Esophagus muscularis mucosa (tissue), 4 donors: ENCODE data around the gene BICRA. TPM values are rescaled to one million over a fixed set of nuclear protein-coding genes. Genes with fewer than 3 reads are reported as not detected.

Source experiments
- DNase-seq: peaks from one replicate; pipeline ENCODE4 v3.0.0-alpha.2; 2017; ENCODE audit errors: extremely low spot score
- H3K27ac ChIP-seq, 4 donors: fragments of 200-600 bp; sonication (generic); replicated peaks in 1 of 4; 1 replicate in 3 of 4; 2 replicates in 1 of 4; pipeline ENCODE4 v1.5.1; 2016 to 2019; ENCODE audit warnings: mild to moderate bottlenecking in 1 of 4
- H3K27me3 ChIP-seq, 4 donors: fragments of 200-600 bp; sonication (generic); one replicate each; pipeline versions ENCODE4 v1.5.1 to v1.6.0; 2016 to 2019
- H3K36me3 ChIP-seq, 4 donors: fragments of 200-600 bp; sonication (generic); one replicate each; pipeline ENCODE4 v1.5.1; 2016 to 2019
- H3K4me1 ChIP-seq, 4 donors: fragments of 200-600 bp; sonication (generic); one replicate each; pipeline ENCODE4 v1.5.1; 2016 to 2019
- H3K4me3 ChIP-seq, 4 donors: fragments of 200-600 bp; sonication (generic); 1 replicate in 2 of 4; 2 replicates in 2 of 4; pipeline ENCODE4 v1.5.1; 2016 to 2019; ENCODE audit warnings: mild to moderate bottlenecking in 4 of 4, moderate library complexity in 1 of 4
- H3K9me3 ChIP-seq, 4 donors: fragments of 200-600 bp; sonication (generic); 1 replicate in 3 of 4; 2 replicates in 1 of 4; pipeline ENCODE4 v1.5.1; 2016 to 2019
- EP300 ChIP-seq: sonication (generic); formaldehyde crosslinking; IDR thresholded peaks from one replicate; pipeline ENCODE4 v1.6.1; 2017; ENCODE audit warnings: antibody characterized with exemption
- POLR2A ChIP-seq: fragments of 450-650 bp; IDR thresholded peaks from one replicate; pipeline ENCODE4 v1.6.1; 2017; ENCODE audit warnings: antibody characterized with exemption, moderate library complexity, mild to moderate bottlenecking, low read depth
- POLR2AphosphoS5 ChIP-seq, 2 donors: sonication (generic); formaldehyde crosslinking; IDR thresholded peaks; one replicate each; pipeline ENCODE4 v1.6.1; 2017; ENCODE audit warnings: antibody characterized with exemption in 2 of 2
- WGBS: methylation state at CpG from one replicate; pipeline ENCODE4 v1.1.5; 2018; 5-methylcytosine and 5-hydroxymethylcytosine counted together
- intact Hi-C: fragments of 100-400 bp; cut with DNase I; formaldehyde crosslinking; loops from one replicate; pipeline ENCODE4 v1.15.1; 2023
- total RNA-seq, 4 donors: library from RNA; depleted of rRNA; stranded (reverse); fragments of >200 nt; gene quantifications; one replicate each; pipeline versions ENCODE4 v1.1.0 to v1.2.1, GENCODE V29; 2016
- TF ChIP-seq, protein P1 (sequence below), 3 experiments: fragments of 200-600 bp in 2 of 3; fragments of 450-650 bp in 1 of 3; sonication (generic) in 2 of 3; IDR thresholded peaks; one replicate each; pipeline ENCODE4 v1.5.1; 2017 to 2019; ENCODE audit warnings: antibody characterized with exemption in 3 of 3, mild to moderate bottlenecking in 2 of 3, moderate library complexity in 1 of 3

The BICRA gene
- total RNA-seq, 4 donors from 2014 or later, result 10.9 to 15.0 (median 13.8) TPM

DNA sequence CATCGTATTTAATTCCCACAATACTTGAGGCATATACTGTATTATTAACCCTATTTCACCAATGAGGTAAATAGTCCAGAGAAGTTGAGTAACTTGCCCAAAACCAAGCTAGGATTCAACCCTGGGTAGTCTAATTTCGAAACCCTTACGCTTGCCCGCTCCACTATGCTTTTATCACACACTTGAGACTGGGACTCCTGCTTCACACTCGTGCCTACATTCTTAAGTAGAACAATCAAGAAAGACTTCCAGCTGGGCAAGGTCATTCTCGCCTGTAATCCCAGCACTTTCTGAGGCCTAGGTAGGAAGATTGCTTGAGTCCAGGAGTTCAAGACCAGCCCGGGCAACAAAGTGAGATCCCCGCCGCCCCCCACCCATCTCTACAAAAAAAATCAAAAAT lies 39.6 kb upstream of the BICRA start:
- Histone ChIP-seq H3K36me3 (no peaks in the 10 kb centered on the region), H3K27me3 (no peaks in the 10 kb centered on the region), H3K27ac (no peak overlapping the region), H3K4me3 (no peak overlapping the region), H3K4me1 (peaks cover 3 to 13% (median 12%) of the 10 kb centered on the region in 4 donors), H3K9me3 (no peaks in the 10 kb centered on the region)
- TF ChIP-seq EP300 (no peak), POLR2AphosphoS5 (IDR thresholded peaks at IDR 0.05) (no peak), POLR2A (no peak)
- TF ChIP-seq, protein P1, sequence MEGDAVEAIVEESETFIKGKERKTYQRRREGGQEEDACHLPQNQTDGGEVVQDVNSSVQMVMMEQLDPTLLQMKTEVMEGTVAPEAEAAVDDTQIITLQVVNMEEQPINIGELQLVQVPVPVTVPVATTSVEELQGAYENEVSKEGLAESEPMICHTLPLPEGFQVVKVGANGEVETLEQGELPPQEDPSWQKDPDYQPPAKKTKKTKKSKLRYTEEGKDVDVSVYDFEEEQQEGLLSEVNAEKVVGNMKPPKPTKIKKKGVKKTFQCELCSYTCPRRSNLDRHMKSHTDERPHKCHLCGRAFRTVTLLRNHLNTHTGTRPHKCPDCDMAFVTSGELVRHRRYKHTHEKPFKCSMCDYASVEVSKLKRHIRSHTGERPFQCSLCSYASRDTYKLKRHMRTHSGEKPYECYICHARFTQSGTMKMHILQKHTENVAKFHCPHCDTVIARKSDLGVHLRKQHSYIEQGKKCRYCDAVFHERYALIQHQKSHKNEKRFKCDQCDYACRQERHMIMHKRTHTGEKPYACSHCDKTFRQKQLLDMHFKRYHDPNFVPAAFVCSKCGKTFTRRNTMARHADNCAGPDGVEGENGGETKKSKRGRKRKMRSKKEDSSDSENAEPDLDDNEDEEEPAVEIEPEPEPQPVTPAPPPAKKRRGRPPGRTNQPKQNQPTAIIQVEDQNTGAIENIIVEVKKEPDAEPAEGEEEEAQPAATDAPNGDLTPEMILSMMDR (IDR thresholded peaks at IDR 0.05), result no peak
- DNase-seq, result no peak
- intact Hi-C loops, result no loop called here
- WGBS, result 87% methylated on average over 9 of the region's 9 CpGs

- DNase-seq, result no peak
- Histone ChIP-seq H3K4me3 (peak overlapping the region; percentile 46 to 58 (median 50)), H3K4me1 (peaks cover 3 to 13% (median 12%) of the 10 kb centered on the region in 4 donors), H3K36me3 (no peaks in the 10 kb centered on the region), H3K27ac (no peak overlapping the region), H3K27me3 (no peaks in the 10 kb centered on the region), H3K9me3 (no peaks in the 10 kb centered on the region)
- intact Hi-C loops, result no loop called here
- WGBS, result 72% methylated on average over 22 of the region's 22 CpGs
- TF ChIP-seq EP300 (no peak), POLR2AphosphoS5 (IDR thresholded peaks at IDR 0.05) (no peak), POLR2A (no peak)
- TF ChIP-seq, protein P1 (IDR thresholded peaks at IDR 0.05), result no peak
Measured at GRCh38 chr19:47572635-47573034, 36.3 kb upstream of the BICRA start.

DNA sequence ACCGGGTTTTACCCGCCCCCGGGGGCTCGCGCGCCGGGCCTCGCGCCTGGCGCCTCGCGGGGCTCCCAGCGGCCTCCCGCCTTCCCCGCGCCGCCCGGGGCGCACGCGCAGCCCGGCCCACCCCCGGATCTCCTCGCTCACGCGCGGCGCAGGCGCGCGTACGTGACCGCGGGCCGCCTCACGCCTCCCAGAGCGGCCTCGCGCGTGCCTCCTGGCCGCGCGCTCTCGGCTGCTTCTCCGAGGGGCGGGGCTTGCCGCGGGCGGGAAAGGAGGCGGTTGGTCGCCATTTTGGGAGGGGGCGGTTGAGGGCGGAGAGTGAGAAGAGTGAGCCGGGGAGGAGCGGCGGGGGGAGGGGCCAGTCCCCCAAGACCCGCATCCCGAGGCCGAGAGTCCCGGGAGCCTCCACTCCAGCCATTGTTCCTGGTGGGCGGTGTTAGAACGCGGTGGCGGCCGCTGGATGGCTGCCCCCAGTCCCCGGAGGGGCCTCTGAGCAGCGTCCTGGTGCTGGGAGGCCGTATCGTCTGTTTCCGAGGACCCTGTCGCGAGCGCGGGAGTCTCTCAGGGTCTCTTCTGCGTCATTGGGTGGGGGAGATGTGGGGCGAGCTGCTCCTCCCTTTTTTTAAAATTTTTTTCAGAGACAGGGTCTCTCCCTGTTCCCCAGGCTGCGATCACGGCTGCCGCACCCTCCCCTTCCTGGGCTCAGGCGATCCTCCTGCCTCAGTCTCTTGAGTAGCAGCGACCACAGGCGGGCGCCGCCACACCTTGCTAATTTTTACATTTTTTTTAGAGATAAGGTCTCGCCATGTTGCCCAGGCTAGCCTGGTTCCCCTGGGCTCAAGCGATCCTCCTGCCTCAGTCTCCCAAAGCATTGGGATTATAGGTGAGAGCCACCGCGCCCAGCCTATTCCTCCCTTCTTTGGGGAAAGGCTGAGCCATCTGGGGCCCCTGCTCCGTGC lies 35.6 kb upstream of the BICRA start, which contains the start of gene ZNF541:
ZNF541 (minus strand) TSS at position 78 of the 956 bp plus-strand sequence. CDS start 17,292 bp downstream, outside the sequence.
- Histone ChIP-seq H3K27me3 (no peaks in the 10 kb centered on the region), H3K4me1 (peaks cover 3 to 13% (median 12%) of the 10 kb centered on the region in 4 donors), H3K4me3 (peak within 1 kb of the TSS; percentile 46 to 58 (median 50)), H3K36me3 (no peaks in the 10 kb centered on the region), H3K27ac (no peak within 1 kb of the TSS), H3K9me3 (no peaks in the 10 kb centered on the region)
- intact Hi-C loops, result no loop called here
- DNase-seq, result no peak
- 33% methylated on average over 43 of the region's 89 CpGs for WGBS
- no peak for TF ChIP-seq POLR2A
- TF ChIP-seq, protein P1 (IDR thresholded peaks at IDR 0.05), result no peak
- no peak for TF ChIP-seq EP300
- TF ChIP-seq POLR2AphosphoS5 (IDR thresholded peaks at IDR 0.05), result no peak

- H3K4me1 ChIP-seq, result no peaks in the 10 kb centered on the region
- no peak for DNase-seq
- TF ChIP-seq POLR2AphosphoS5 (IDR thresholded peaks at IDR 0.05) (no peak), POLR2A (no peak), EP300 (no peak)
- TF ChIP-seq, protein P1 (IDR thresholded peaks at IDR 0.05), result no peak
- WGBS, result 85% methylated on average over 3 of the region's 3 CpGs
- no peaks in the 10 kb centered on the region for H3K36me3 ChIP-seq
- intact Hi-C loops, result no loop called here
- H3K27ac ChIP-seq, result no peak overlapping the region
- no peaks in the 10 kb centered on the region for H3K27me3 ChIP-seq
- no peak overlapping the region for H3K4me3 ChIP-seq
- no peaks in the 10 kb centered on the region for H3K9me3 ChIP-seq
Measured at GRCh38 chr19:47580397-47580796, 28.5 kb upstream of the BICRA start.
